ENCODE measurements around the gene PCNX1.

Gene PCNX1

DNA sequence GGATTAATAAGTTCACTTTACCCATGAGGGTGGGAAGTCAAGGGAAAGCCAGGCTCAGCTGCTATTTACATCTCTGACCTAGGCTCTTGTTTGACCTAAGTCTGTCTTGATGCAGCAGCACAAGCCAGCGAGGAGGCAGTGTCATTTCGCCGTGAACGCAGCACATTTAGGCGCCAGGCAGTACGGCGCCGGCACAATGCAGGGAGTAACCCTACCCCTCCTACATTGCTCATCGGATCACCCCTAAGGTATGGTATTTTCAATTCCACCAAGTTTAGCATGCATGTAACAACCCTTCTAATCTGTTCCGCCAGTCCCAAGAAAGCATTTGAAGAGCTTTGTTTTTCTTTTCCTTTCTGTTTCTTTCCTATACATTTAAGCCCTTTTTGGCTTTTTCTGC lies 81.2 kb downstream of the PCNX1 start:
- H3K79me2 ChIP-seq (ENCODE audit: control insufficient read depth, low read length): no peaks in the 10 kb centered on the region
- no peaks in the 10 kb centered on the region for H3K9me3 ChIP-seq (ENCODE audit: control insufficient read depth, insufficient read depth, low read length)
- H3K4me2 ChIP-seq (ENCODE audit: low read length): no peak overlapping the region
- no peak overlapping the region for H3K27ac ChIP-seq (ENCODE audit: low read depth, low read length)
- no peaks in the 10 kb centered on the region for H3K9me2 ChIP-seq (replicated peaks; ENCODE audit: control insufficient read depth, low read length)
- H3K4me3 ChIP-seq (ENCODE audit: low read length): no peak overlapping the region
- H4K20me1 ChIP-seq (ENCODE audit: control insufficient read depth, insufficient read depth, low read depth, low read length): no peaks in the 10 kb centered on the region
- H3K36me3 ChIP-seq (ENCODE audit: control insufficient read depth, low read length): no peaks in the 10 kb centered on the region
- H3F3A ChIP-seq (ENCODE audit: control insufficient read depth, insufficient read depth): no peaks in the 10 kb centered on the region
- TF ChIP-seq EZH2phosphoT487 (IDR thresholded peaks at IDR 0.05; ENCODE audit: borderline replicate concordance, low read length): no peak
- TF ChIP-seq, protein P1, sequence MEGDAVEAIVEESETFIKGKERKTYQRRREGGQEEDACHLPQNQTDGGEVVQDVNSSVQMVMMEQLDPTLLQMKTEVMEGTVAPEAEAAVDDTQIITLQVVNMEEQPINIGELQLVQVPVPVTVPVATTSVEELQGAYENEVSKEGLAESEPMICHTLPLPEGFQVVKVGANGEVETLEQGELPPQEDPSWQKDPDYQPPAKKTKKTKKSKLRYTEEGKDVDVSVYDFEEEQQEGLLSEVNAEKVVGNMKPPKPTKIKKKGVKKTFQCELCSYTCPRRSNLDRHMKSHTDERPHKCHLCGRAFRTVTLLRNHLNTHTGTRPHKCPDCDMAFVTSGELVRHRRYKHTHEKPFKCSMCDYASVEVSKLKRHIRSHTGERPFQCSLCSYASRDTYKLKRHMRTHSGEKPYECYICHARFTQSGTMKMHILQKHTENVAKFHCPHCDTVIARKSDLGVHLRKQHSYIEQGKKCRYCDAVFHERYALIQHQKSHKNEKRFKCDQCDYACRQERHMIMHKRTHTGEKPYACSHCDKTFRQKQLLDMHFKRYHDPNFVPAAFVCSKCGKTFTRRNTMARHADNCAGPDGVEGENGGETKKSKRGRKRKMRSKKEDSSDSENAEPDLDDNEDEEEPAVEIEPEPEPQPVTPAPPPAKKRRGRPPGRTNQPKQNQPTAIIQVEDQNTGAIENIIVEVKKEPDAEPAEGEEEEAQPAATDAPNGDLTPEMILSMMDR (IDR thresholded peaks at IDR 0.05; ENCODE audit: low read depth, low read length, poor library complexity, severe bottlenecking): no peak
- no peaks in the 10 kb centered on the region for H3K27me3 ChIP-seq (ENCODE audit: control insufficient read depth, low read length)
- no peaks in the 10 kb centered on the region for H3K4me1 ChIP-seq (ENCODE audit: control insufficient read depth, low read length)

DNA sequence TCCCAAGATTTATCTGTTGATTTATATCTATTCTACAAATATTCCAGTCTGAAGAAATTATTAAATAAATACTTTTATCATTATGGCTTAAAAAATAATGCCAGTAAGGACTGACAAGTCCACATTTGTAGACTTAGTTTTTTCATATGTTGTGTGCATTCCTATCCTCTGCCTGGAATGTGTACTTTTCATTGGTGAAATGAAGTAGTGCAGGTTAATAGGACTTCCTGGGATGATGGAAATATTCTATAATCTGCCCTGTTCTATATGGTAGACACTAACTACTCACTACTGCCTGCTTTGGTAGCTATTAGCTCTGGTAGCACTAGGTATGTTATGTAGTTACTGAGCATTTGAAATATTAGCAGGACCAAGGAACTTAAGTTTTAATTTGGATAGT lies 86.7 kb downstream of the PCNX1 start:
- no peaks in the 10 kb centered on the region for H3K9me3 ChIP-seq (ENCODE audit: control insufficient read depth, insufficient read depth, low read length)
- no peak for TF ChIP-seq EZH2phosphoT487 (IDR thresholded peaks at IDR 0.05; ENCODE audit: borderline replicate concordance, low read length)
- TF ChIP-seq, protein P1 (IDR thresholded peaks at IDR 0.05; ENCODE audit: low read depth, low read length, poor library complexity, severe bottlenecking): no peak
- no peak overlapping the region for H3K4me2 ChIP-seq (ENCODE audit: low read length)
- H3K27ac ChIP-seq (ENCODE audit: low read depth, low read length): no peak overlapping the region
- no peaks in the 10 kb centered on the region for H3K9me2 ChIP-seq (replicated peaks; ENCODE audit: control insufficient read depth, low read length)
- no peaks in the 10 kb centered on the region for H3K4me1 ChIP-seq (ENCODE audit: control insufficient read depth, low read length)
- H3F3A ChIP-seq (ENCODE audit: control insufficient read depth, insufficient read depth): no peaks in the 10 kb centered on the region
- no peaks in the 10 kb centered on the region for H3K36me3 ChIP-seq (ENCODE audit: control insufficient read depth, low read length)
- H3K79me2 ChIP-seq (ENCODE audit: control insufficient read depth, low read length): no peaks in the 10 kb centered on the region
- H3K27me3 ChIP-seq (ENCODE audit: control insufficient read depth, low read length): no peaks in the 10 kb centered on the region
- H3K4me3 ChIP-seq (ENCODE audit: low read length): no peak overlapping the region
- H4K20me1 ChIP-seq (ENCODE audit: control insufficient read depth, insufficient read depth, low read depth, low read length): no peaks in the 10 kb centered on the region

DNA sequence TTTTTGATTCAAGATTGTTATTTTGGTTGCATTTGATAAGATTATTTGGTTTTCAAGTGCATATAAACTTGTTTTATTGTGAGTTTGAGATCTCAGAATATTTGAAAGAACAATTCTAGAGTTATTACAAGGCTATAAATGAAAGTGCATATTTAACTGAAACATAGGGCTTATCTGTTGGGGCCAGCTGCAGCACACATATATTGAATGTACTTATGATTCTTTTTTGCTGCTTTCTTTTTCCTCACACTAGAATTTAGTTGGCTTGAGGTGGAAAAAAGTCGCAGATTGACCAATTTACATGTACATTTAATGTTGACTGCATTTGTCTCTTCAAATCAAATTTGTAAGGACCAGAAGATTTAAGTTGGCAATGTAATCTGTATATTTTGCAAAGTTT lies 88.0 kb downstream of the PCNX1 start:
- H3K9me3 ChIP-seq (ENCODE audit: control insufficient read depth, insufficient read depth, low read length): no peaks in the 10 kb centered on the region
- no peaks in the 10 kb centered on the region for H3F3A ChIP-seq (ENCODE audit: control insufficient read depth, insufficient read depth)
- TF ChIP-seq, protein P1 (IDR thresholded peaks at IDR 0.05; ENCODE audit: low read depth, low read length, poor library complexity, severe bottlenecking): no peak
- TF ChIP-seq EZH2phosphoT487 (IDR thresholded peaks at IDR 0.05; ENCODE audit: borderline replicate concordance, low read length): no peak
- H3K4me2 ChIP-seq (ENCODE audit: low read length): no peak overlapping the region
- no peaks in the 10 kb centered on the region for H3K79me2 ChIP-seq (ENCODE audit: control insufficient read depth, low read length)
- H3K36me3 ChIP-seq (ENCODE audit: control insufficient read depth, low read length): no peaks in the 10 kb centered on the region
- H3K4me3 ChIP-seq (ENCODE audit: low read length): no peak overlapping the region
- H3K27me3 ChIP-seq (ENCODE audit: control insufficient read depth, low read length): no peaks in the 10 kb centered on the region
- no peaks in the 10 kb centered on the region for H3K4me1 ChIP-seq (ENCODE audit: control insufficient read depth, low read length)
- H3K9me2 ChIP-seq (replicated peaks; ENCODE audit: control insufficient read depth, low read length): no peaks in the 10 kb centered on the region
- H4K20me1 ChIP-seq (ENCODE audit: control insufficient read depth, insufficient read depth, low read depth, low read length): no peaks in the 10 kb centered on the region
- H3K27ac ChIP-seq (ENCODE audit: low read depth, low read length): no peak overlapping the region

DNA sequence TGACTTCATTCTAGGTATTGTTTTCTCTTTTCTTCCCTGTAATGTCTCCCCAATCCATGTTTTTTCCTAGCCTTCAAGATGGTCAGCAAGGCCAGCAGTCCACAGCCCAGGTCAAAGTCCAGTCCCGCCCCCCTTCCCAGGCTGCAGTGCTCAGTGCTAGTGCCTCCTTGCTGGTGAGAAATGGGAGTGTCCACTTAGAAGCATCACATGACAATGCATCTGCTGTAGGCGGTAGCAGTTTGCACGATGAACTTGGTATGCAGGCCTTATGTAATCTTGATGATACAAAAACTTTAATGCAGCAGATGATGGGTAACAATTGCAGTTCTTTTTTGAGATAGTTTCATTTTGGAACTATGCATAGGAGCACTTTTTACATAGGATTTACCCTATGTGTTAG lies 88.4 kb downstream of the PCNX1 start:
- Histone ChIP-seq H3K4me2 (ENCODE audit: low read length) (no peak overlapping the region), H3K4me1 (ENCODE audit: control insufficient read depth, low read length) (no peaks in the 10 kb centered on the region), H4K20me1 (ENCODE audit: control insufficient read depth, insufficient read depth, low read depth, low read length) (no peaks in the 10 kb centered on the region), H3F3A (ENCODE audit: control insufficient read depth, insufficient read depth) (no peaks in the 10 kb centered on the region), H3K36me3 (ENCODE audit: control insufficient read depth, low read length) (no peaks in the 10 kb centered on the region), H3K27me3 (ENCODE audit: control insufficient read depth, low read length) (no peaks in the 10 kb centered on the region), H3K27ac (ENCODE audit: low read depth, low read length) (no peak overlapping the region), H3K9me3 (ENCODE audit: control insufficient read depth, insufficient read depth, low read length) (no peaks in the 10 kb centered on the region), H3K9me2 (replicated peaks; ENCODE audit: control insufficient read depth, low read length) (no peaks in the 10 kb centered on the region), H3K79me2 (ENCODE audit: control insufficient read depth, low read length) (no peaks in the 10 kb centered on the region), H3K4me3 (ENCODE audit: low read length) (no peak overlapping the region)
- no peak for TF ChIP-seq EZH2phosphoT487 (IDR thresholded peaks at IDR 0.05; ENCODE audit: borderline replicate concordance, low read length)
- TF ChIP-seq, protein P1 (IDR thresholded peaks at IDR 0.05; ENCODE audit: low read depth, low read length, poor library complexity, severe bottlenecking): no peak

All from DOHH2 (cell line).